ENCODE results near the gene DCTN1. TPM values are rescaled to one million over a fixed set of nuclear protein-coding genes. Genes with fewer than 3 reads are reported as not detected.
A peak's percentile ranks its signal among the peaks of the same experiment; 100 is the strongest.

Gene DCTN1
- total and polyA plus RNA-seq, 7 experiments from 2014 or later = 52.1 to 113 (median 89.3) TPM

- Histone ChIP-seq H3K4me3 (ENCODE audit: low read length) (no peak overlapping the region), H3K9me3 (ENCODE audit: control insufficient read depth in 2 of 3, low read length in 3 of 3) (no peaks in the 10 kb centered on the region), H3K4me1 (ENCODE audit: control insufficient read depth in 2 of 2, insufficient read depth in 2 of 2, low read length in 2 of 2) (no peaks in the 10 kb centered on the region), H3K27me3 (ENCODE audit: control insufficient read depth in 2 of 2, insufficient read depth in 2 of 2, low read length in 2 of 2) (no peaks in the 10 kb centered on the region), H3K36me3 (ENCODE audit: control insufficient read depth in 2 of 3, insufficient read depth in 3 of 3, low read length in 3 of 3) (peaks cover 41 to 100% (median 46%) of the 10 kb centered on the region in 3 experiments), H3K27ac (ENCODE audit: low read depth, low read length) (no peak overlapping the region)
- CTCF ChIA-PET = interaction anchor here (0.6 kb wide), 1 partner anchor 10 kb away, joined by 3 read pairs; no protein-coding TSS in a partner anchor
- no peak for DNase-seq
- Mint-ChIP-seq H3K27me3 (no peaks in the 10 kb centered on the region), H3K36me3 (peaks cover 26 to 78% (median 47%) of the 10 kb centered on the region in 5 donors), H3K4me3 (no peak overlapping the region), H3K27ac (peak overlapping the region in 1 of 9 donors; percentile 59), H3K4me1 (peaks cover 0 to 5% (median 0%) of the 10 kb centered on the region in 7 donors), H3K9me3 (no peaks in the 10 kb centered on the region)
- intact Hi-C loops (cut with micrococcal nuclease) = no loop called here
- POLR2A ChIA-PET = no interaction called here
- ATAC-seq = no peak
Observed at GRCh38 chr2:74364533-74365505, 15.3 kb downstream of the DCTN1 start.

- Mint-ChIP-seq H3K4me3 (no peak overlapping the region), H3K36me3 (peaks cover 32 to 68% (median 42%) of the 10 kb centered on the region in 5 donors), H3K4me1 (peaks cover 0 to 2% (median 0%) of the 10 kb centered on the region in 7 donors), H3K27me3 (no peaks in the 10 kb centered on the region), H3K27ac (no peak overlapping the region), H3K9me3 (no peaks in the 10 kb centered on the region)
- Histone ChIP-seq H3K36me3 (ENCODE audit: control insufficient read depth in 2 of 3, insufficient read depth in 3 of 3, low read length in 3 of 3) (peaks cover 20 to 95% (median 25%) of the 10 kb centered on the region in 3 experiments), H3K27ac (ENCODE audit: low read depth, low read length) (no peak overlapping the region), H3K4me1 (ENCODE audit: control insufficient read depth in 2 of 2, insufficient read depth in 2 of 2, low read length in 2 of 2) (no peaks in the 10 kb centered on the region), H3K9me3 (ENCODE audit: control insufficient read depth in 2 of 3, low read length in 3 of 3) (no peaks in the 10 kb centered on the region), H3K4me3 (ENCODE audit: low read length) (no peak overlapping the region), H3K27me3 (ENCODE audit: control insufficient read depth in 2 of 2, insufficient read depth in 2 of 2, low read length in 2 of 2) (no peaks in the 10 kb centered on the region)
- ATAC-seq (no peak), DNase-seq (no peak)
- CTCF ChIA-PET = no interaction called here
- intact Hi-C loops (cut with micrococcal nuclease) = no loop called here
- POLR2A ChIA-PET = interaction anchor here (0.8 kb wide), 1 partner anchor 224 kb away, joined by 3 read pairs; no protein-coding TSS in a partner anchor
Observed at GRCh38 chr2:74361327-74361726, 18.8 kb downstream of the DCTN1 start.

GRCh38 chr2:74357627-74358026 is 22.5 kb downstream of the DCTN1 start:
- Histone ChIP-seq H3K27ac (ENCODE audit: low read depth, low read length) (no peak overlapping the region), H3K4me1 (ENCODE audit: control insufficient read depth in 2 of 2, insufficient read depth in 2 of 2, low read length in 2 of 2) (no peaks in the 10 kb centered on the region), H3K36me3 (ENCODE audit: control insufficient read depth in 2 of 3, insufficient read depth in 3 of 3, low read length in 3 of 3) (peaks cover 6 to 58% (median 7%) of the 10 kb centered on the region in 3 experiments), H3K9me3 (ENCODE audit: control insufficient read depth in 2 of 3, low read length in 3 of 3) (no peaks in the 10 kb centered on the region), H3K27me3 (ENCODE audit: control insufficient read depth in 2 of 2, insufficient read depth in 2 of 2, low read length in 2 of 2) (no peaks in the 10 kb centered on the region), H3K4me3 (ENCODE audit: low read length) (no peak overlapping the region)
- POLR2A ChIA-PET = no interaction called here
- H3K4me3 Mint-ChIP-seq = no peak overlapping the region
- no peak for DNase-seq
- CTCF ChIA-PET = interaction anchor here (2.2 kb wide), 1 partner anchor 23 kb away, joined by 8 read pairs; no protein-coding TSS in a partner anchor
- no peak for ATAC-seq
- no peaks in the 10 kb centered on the region for H3K27me3 Mint-ChIP-seq
- peaks cover 0 to 2% (median 0%) of the 10 kb centered on the region in 7 donors for H3K4me1 Mint-ChIP-seq
- H3K36me3 Mint-ChIP-seq = peaks cover 19 to 49% (median 26%) of the 10 kb centered on the region in 5 donors
- H3K27ac Mint-ChIP-seq = no peak overlapping the region
- intact Hi-C loops (cut with micrococcal nuclease) = no loop called here
- no peaks in the 10 kb centered on the region for H3K9me3 Mint-ChIP-seq

GRCh38 chr2:74349889-74350288 is 30.2 kb downstream of the DCTN1 start:
- DNase-seq (no peak), ATAC-seq (no peak)
- no peaks in the 10 kb centered on the region for H3K27me3 ChIP-seq (ENCODE audit: control insufficient read depth in 2 of 2, insufficient read depth in 2 of 2, low read length in 2 of 2)
- no peaks in the 10 kb centered on the region for H3K4me1 Mint-ChIP-seq
- no peak overlapping the region for H3K27ac Mint-ChIP-seq
- H3K4me3 Mint-ChIP-seq = no peak overlapping the region
- peaks cover 0 to 1% (median 0%) of the 10 kb centered on the region in 5 donors for H3K27me3 Mint-ChIP-seq
- no peak overlapping the region for H3K27ac ChIP-seq (ENCODE audit: low read depth, low read length)
- CTCF ChIA-PET = interaction anchor here (1.4 kb wide), 1 partner anchor 15 kb away, joined by 4 read pairs; no protein-coding TSS in a partner anchor
- H3K4me1 ChIP-seq (ENCODE audit: control insufficient read depth in 2 of 2, insufficient read depth in 2 of 2, low read length in 2 of 2) = no peaks in the 10 kb centered on the region
- no peaks in the 10 kb centered on the region for H3K36me3 ChIP-seq (ENCODE audit: control insufficient read depth in 2 of 3, insufficient read depth in 3 of 3, low read length in 3 of 3)
- intact Hi-C loops (cut with micrococcal nuclease) = no loop called here
- POLR2A ChIA-PET = interaction anchor here (1.1 kb wide), 1 partner anchor 82 kb away, joined by 3 read pairs; no protein-coding TSS in a partner anchor
- H3K9me3 ChIP-seq (ENCODE audit: control insufficient read depth in 2 of 3, low read length in 3 of 3) = no peaks in the 10 kb centered on the region
- no peaks in the 10 kb centered on the region for H3K9me3 Mint-ChIP-seq
- no peak overlapping the region for H3K4me3 ChIP-seq (ENCODE audit: low read length)
- H3K36me3 Mint-ChIP-seq = peaks cover 0 to 24% (median 0%) of the 10 kb centered on the region in 5 donors

- Histone ChIP-seq H3K27me3 (ENCODE audit: control insufficient read depth in 2 of 2, insufficient read depth in 2 of 2, low read length in 2 of 2) (no peaks in the 10 kb centered on the region), H3K9me3 (ENCODE audit: control insufficient read depth in 2 of 3, low read length in 3 of 3) (no peaks in the 10 kb centered on the region), H3K36me3 (ENCODE audit: control insufficient read depth in 2 of 3, insufficient read depth in 3 of 3, low read length in 3 of 3) (no peaks in the 10 kb centered on the region), H3K27ac (ENCODE audit: low read depth, low read length) (no peak overlapping the region), H3K4me1 (ENCODE audit: control insufficient read depth in 2 of 2, insufficient read depth in 2 of 2, low read length in 2 of 2) (no peaks in the 10 kb centered on the region), H3K4me3 (ENCODE audit: low read length) (no peak overlapping the region)
- no peak overlapping the region for H3K27ac Mint-ChIP-seq
- DNase-seq = no peak
- no peaks in the 10 kb centered on the region for H3K9me3 Mint-ChIP-seq
- no peaks in the 10 kb centered on the region for H3K4me1 Mint-ChIP-seq
- no peak overlapping the region for H3K4me3 Mint-ChIP-seq
- CTCF ChIA-PET = no interaction called here
- peaks cover 0 to 31% (median 0%) of the 10 kb centered on the region in 5 donors for H3K36me3 Mint-ChIP-seq
- POLR2A ChIA-PET = no interaction called here
- no peak for ATAC-seq
- H3K27me3 Mint-ChIP-seq = peaks cover 0 to 4% (median 0%) of the 10 kb centered on the region in 5 donors
- intact Hi-C loops (cut with micrococcal nuclease) = no loop called here
Observed at GRCh38 chr2:74347742-74348141, 32.4 kb downstream of the DCTN1 start.

- intact Hi-C loops (cut with micrococcal nuclease) = no loop called here
- H3K4me1 Mint-ChIP-seq = no peaks in the 10 kb centered on the region
- no peak overlapping the region for H3K27ac ChIP-seq (ENCODE audit: low read depth, low read length)
- H3K36me3 Mint-ChIP-seq = peaks cover 0 to 31% (median 0%) of the 10 kb centered on the region in 5 donors
- H3K4me1 ChIP-seq (ENCODE audit: control insufficient read depth in 2 of 2, insufficient read depth in 2 of 2, low read length in 2 of 2) = no peaks in the 10 kb centered on the region
- H3K9me3 ChIP-seq (ENCODE audit: control insufficient read depth in 2 of 3, low read length in 3 of 3) = no peaks in the 10 kb centered on the region
- DNase-seq = no peak
- ChIA-PET POLR2A (no interaction called here), CTCF (no interaction called here)
- H3K36me3 ChIP-seq (ENCODE audit: control insufficient read depth in 2 of 3, insufficient read depth in 3 of 3, low read length in 3 of 3) = no peaks in the 10 kb centered on the region
- no peaks in the 10 kb centered on the region for H3K27me3 ChIP-seq (ENCODE audit: control insufficient read depth in 2 of 2, insufficient read depth in 2 of 2, low read length in 2 of 2)
- H3K27me3 Mint-ChIP-seq = peaks cover 0 to 7% (median 0%) of the 10 kb centered on the region in 5 donors
- no peak overlapping the region for H3K4me3 Mint-ChIP-seq
- no peak overlapping the region for H3K27ac Mint-ChIP-seq
- ATAC-seq = no peak
- H3K9me3 Mint-ChIP-seq = no peaks in the 10 kb centered on the region
- H3K4me3 ChIP-seq (ENCODE audit: low read length) = no peak overlapping the region
Observed at GRCh38 chr2:74347303-74347702, 32.8 kb downstream of the DCTN1 start.

Measured in naive thymus-derived CD4-positive, alpha-beta T cell (primary cell).